HepG2 (cell line): ENCODE data around the gene NFRKB. TPM values are rescaled to one million over a fixed set of nuclear protein-coding genes. Genes with fewer than 3 reads are reported as not detected.

ENCODE experiments used
- ARNT2 ChIP-seq: sonication (generic); formaldehyde crosslinking; IDR thresholded peaks from 2 replicates; pipeline ENCODE4 v1.8.0; 2022; ENCODE audit warnings: mild to moderate bottlenecking, low read depth, missing genetic modification reagents, moderate library complexity
- CREBL2 ChIP-seq: sonication (generic); formaldehyde crosslinking; IDR thresholded peaks from 2 replicates; pipeline ENCODE4 v1.8.1; 2023; ENCODE audit warnings: missing genetic modification reagents, mild to moderate bottlenecking, borderline replicate concordance
- FOSL2 ChIP-seq: sonication (generic); formaldehyde crosslinking; IDR thresholded peaks from 2 replicates; pipeline ENCODE4 v1.4.0; 2020; ENCODE audit warnings: missing genetic modification reagents
- HOXA9 ChIP-seq: sonication (generic); formaldehyde crosslinking; IDR thresholded peaks from 2 replicates; pipeline ENCODE4 v1.8.1; 2022; ENCODE audit warnings: missing genetic modification reagents, mild to moderate bottlenecking, moderate library complexity, borderline replicate concordance
- HOXD1 ChIP-seq: sonication (generic); formaldehyde crosslinking; IDR thresholded peaks from 2 replicates; pipeline ENCODE4 v1.5.0; 2020; ENCODE audit warnings: missing genetic modification reagents
- POLR2G ChIP-seq: fragments of 200-400 bp; formaldehyde crosslinking; IDR thresholded peaks from 2 replicates; pipeline ENCODE4 v1.6.1; 2018; ENCODE audit warnings: mild to moderate bottlenecking, low read depth, low read length, moderate library complexity
- PRDM10 ChIP-seq: sonication (generic); formaldehyde crosslinking; IDR thresholded peaks from 2 replicates; pipeline ENCODE4 v1.4.0; 2020; ENCODE audit warnings: low read depth, missing genetic modification reagents
- RCOR2 ChIP-seq: IDR thresholded peaks from 2 replicates; pipeline ENCODE4 v1.6.1; 2016; ENCODE audit warnings: missing biosample characterization, missing genetic modification reagents
- RNF2 ChIP-seq: fragments of 450-650 bp; conservative IDR thresholded peaks from 2 replicates; pipeline ENCODE4 v1.6.1; 2016; ENCODE audit warnings: low read depth
- SNAPC5 ChIP-seq: sonication (generic); formaldehyde crosslinking; IDR thresholded peaks from 2 replicates; pipeline ENCODE4 v1.8.1; 2023; ENCODE audit warnings: mild to moderate bottlenecking, missing genetic modification reagents, borderline replicate concordance
- SP1 ChIP-seq, 2 experiments: fragments of 450-650 bp in 1 of 2; sonication (generic) in 1 of 2; formaldehyde crosslinking in 1 of 2; IDR thresholded peaks; 2 replicates each; pipeline versions ENCODE4 v1.4.0 to v1.6.1; 2016 to 2020; ENCODE audit warnings: missing genetic modification reagents in 1 of 2
- SUZ12 ChIP-seq: fragments of 150-350 bp; IDR thresholded peaks from 2 replicates; pipeline ENCODE4 v1.6.1; 2014; ENCODE audit warnings: low read depth, low read length
- ZBTB39 ChIP-seq: sonication (generic); formaldehyde crosslinking; IDR thresholded peaks from 2 replicates; pipeline ENCODE4 v1.5.0; 2020; ENCODE audit warnings: missing genetic modification reagents
- ZFP37 ChIP-seq: sonication (generic); formaldehyde crosslinking; IDR thresholded peaks from 2 replicates; pipeline ENCODE4 v1.4.0; 2020; ENCODE audit warnings: missing genetic modification reagents, borderline replicate concordance
- ZNF558 ChIP-seq: sonication (generic); formaldehyde crosslinking; IDR thresholded peaks from 2 replicates; pipeline ENCODE4 v1.9.0; 2022; ENCODE audit warnings: mild to moderate bottlenecking, missing genetic modification reagents, borderline replicate concordance
- ZNF567 ChIP-seq: sonication (generic); formaldehyde crosslinking; IDR thresholded peaks from 2 replicates; pipeline ENCODE4 v1.8.1; 2023; ENCODE audit warnings: mild to moderate bottlenecking, missing genetic modification reagents, borderline replicate concordance
- ZNF761 ChIP-seq: sonication (generic); formaldehyde crosslinking; conservative IDR thresholded peaks from 2 replicates; pipeline ENCODE4 v1.4.0; 2020; ENCODE audit warnings: mild to moderate bottlenecking, missing genetic modification reagents
- ZSCAN22 ChIP-seq: sonication (generic); formaldehyde crosslinking; IDR thresholded peaks from 2 replicates; pipeline ENCODE4 v1.4.0; 2020; ENCODE audit warnings: mild to moderate bottlenecking, missing genetic modification reagents
- polyA plus RNA-seq, 8 experiments: library from polyadenylated mRNA; depleted of rRNA in 3 of 8; stranded (reverse) in 7 of 8; unstranded in 1 of 8; fragments of >200 nt; fragmentation: Illumina TruSeq in 4 of 8; extraction: Trizol in 4 of 8; gene quantifications; 2 replicates each; pipeline versions ENCODE4 v1.2.1 to v1.2.3, GENCODE V29; 2011 to 2016; ENCODE audit warnings: low read depth in 4 of 8, missing spikeins in 1 of 8, mixed read lengths in 1 of 8; ENCODE audit not compliant: insufficient read depth in 1 of 8
- total RNA-seq, 5 experiments: library from RNA; depleted of rRNA; stranded (reverse); fragments of >200 nt; fragmentation: Illumina TruSeq; extraction: Trizol; gene quantifications; 2 replicates each; pipeline ENCODE4 v1.2.3, GENCODE V29; 2016; ENCODE audit warnings: low read depth in 1 of 5
- TF ChIP-seq, protein P1 (sequence below): sonication (generic); formaldehyde crosslinking; IDR thresholded peaks from 2 replicates; pipeline ENCODE4 v1.9.0; 2022; ENCODE audit warnings: low read depth, missing genetic modification reagents

NFRKB gene
- total and polyA plus RNA-seq, 2 of the 13 experiments (the other 11 are each of a cell fraction or from before 2014, with no cell fraction given), result 22.9 to 23.7 TPM

- TF ChIP-seq ARNT2 (CRISPR knock-in tag) (peak; percentile 21; the same call in 1 of the 2 replicates), HOXA9 (CRISPR knock-in tag) (no peak), POLR2G (peak; percentile 60), ZSCAN22 (CRISPR knock-in tag) (no peak), FOSL2 (CRISPR knock-in tag) (peak; percentile 93), SNAPC5 (CRISPR knock-in tag) (no peak), ZNF761 (CRISPR knock-in tag) (no peak), RCOR2 (CRISPR knock-in tag) (no peak), SUZ12 (no peak), RNF2 (no peak), SP1 (IDR thresholded peaks at IDR 0.05) (no peak), SP1 (CRISPR knock-in tag; IDR thresholded peaks at IDR 0.05) (peak; percentile 28; the same call in 1 of the 2 replicates), ZNF558 (CRISPR knock-in tag) (no peak), ZBTB39 (no peak), PRDM10 (CRISPR knock-in tag) (no peak), ZFP37 (peak; percentile 30; the same call in 1 of the 2 replicates), ZNF567 (CRISPR knock-in tag) (no peak), HOXD1 (no peak), CREBL2 (CRISPR knock-in tag) (no peak)
- TF ChIP-seq, protein P1, sequence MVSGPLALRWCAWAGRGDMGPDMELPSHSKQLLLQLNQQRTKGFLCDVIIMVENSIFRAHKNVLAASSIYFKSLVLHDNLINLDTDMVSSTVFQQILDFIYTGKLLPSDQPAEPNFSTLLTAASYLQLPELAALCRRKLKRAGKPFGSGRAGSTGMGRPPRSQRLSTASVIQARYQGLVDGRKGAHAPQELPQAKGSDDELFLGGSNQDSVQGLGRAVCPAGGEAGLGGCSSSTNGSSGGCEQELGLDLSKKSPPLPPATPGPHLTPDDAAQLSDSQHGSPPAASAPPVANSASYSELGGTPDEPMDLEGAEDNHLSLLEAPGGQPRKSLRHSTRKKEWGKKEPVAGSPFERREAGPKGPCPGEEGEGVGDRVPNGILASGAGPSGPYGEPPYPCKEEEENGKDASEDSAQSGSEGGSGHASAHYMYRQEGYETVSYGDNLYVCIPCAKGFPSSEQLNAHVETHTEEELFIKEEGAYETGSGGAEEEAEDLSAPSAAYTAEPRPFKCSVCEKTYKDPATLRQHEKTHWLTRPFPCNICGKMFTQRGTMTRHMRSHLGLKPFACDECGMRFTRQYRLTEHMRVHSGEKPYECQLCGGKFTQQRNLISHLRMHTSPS, result 0 out of 2 replicates have a peak, but pooled peaks have one; percentile 4
These were observed 33.5 kb downstream of the NFRKB start (continued) for GRCh38 chr11:129861702-129862522.
